ENCODE data around the gene DNAH8. TPM values are rescaled to one million over a fixed set of nuclear protein-coding genes. Genes with fewer than 3 reads are reported as not detected.

DNAH8 gene
- total RNA-seq, 1 donor from 2014 or later: not detected

DNA sequence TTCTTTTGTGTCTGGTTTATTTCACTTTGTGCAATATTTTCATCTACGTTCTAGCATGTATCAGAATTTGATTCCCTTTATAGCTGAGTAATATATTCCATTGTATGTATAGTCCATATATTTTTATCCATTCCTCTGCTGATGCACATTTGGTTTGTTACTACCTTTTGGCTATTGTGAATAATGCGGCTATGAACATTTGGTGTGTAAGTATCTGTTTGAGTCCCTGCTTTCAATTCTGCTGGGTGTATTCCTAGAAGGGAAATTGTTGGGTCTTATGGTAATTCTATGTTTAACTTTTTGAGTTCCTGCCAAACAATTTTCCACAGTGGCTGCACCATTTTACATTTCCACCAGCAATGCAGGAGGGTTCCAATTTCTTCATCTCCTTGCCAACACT, 52.4 kb downstream of the DNAH8 start:
- no peak for DNase-seq (ENCODE audit: low read depth)
- TF ChIP-seq, protein P1, sequence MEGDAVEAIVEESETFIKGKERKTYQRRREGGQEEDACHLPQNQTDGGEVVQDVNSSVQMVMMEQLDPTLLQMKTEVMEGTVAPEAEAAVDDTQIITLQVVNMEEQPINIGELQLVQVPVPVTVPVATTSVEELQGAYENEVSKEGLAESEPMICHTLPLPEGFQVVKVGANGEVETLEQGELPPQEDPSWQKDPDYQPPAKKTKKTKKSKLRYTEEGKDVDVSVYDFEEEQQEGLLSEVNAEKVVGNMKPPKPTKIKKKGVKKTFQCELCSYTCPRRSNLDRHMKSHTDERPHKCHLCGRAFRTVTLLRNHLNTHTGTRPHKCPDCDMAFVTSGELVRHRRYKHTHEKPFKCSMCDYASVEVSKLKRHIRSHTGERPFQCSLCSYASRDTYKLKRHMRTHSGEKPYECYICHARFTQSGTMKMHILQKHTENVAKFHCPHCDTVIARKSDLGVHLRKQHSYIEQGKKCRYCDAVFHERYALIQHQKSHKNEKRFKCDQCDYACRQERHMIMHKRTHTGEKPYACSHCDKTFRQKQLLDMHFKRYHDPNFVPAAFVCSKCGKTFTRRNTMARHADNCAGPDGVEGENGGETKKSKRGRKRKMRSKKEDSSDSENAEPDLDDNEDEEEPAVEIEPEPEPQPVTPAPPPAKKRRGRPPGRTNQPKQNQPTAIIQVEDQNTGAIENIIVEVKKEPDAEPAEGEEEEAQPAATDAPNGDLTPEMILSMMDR (conservative IDR thresholded peaks at IDR 0.05; ENCODE audit: low read depth, low read length): no peak
- no peak overlapping the region for H3K4me3 ChIP-seq (ENCODE audit: low read depth, low read length)

DNA sequence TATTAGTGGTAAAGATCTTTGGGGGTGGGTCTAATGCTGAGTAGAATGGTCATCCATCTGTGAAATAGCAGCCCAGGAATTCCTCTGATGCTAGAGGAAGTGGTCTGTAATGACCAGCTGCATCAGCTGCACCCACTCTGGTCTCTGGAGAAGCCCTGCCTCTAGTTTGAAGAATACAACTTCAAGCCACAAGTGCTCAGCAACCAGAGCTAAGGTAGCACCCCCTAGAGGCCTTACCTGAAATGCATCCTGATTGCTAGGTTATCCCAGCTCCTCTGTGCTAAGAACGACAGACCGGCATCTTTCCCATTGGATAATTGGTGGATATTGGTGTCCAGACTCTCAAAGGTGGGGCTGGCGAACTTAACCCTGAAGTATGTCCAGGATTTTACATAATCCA, 58.2 kb downstream of the DNAH8 start:
- TF ChIP-seq, protein P1 (conservative IDR thresholded peaks at IDR 0.05; ENCODE audit: low read depth, low read length): peak; percentile 72
- DNase-seq (ENCODE audit: low read depth): no peak
- H3K4me3 ChIP-seq (ENCODE audit: low read depth, low read length): no peak overlapping the region

DNA sequence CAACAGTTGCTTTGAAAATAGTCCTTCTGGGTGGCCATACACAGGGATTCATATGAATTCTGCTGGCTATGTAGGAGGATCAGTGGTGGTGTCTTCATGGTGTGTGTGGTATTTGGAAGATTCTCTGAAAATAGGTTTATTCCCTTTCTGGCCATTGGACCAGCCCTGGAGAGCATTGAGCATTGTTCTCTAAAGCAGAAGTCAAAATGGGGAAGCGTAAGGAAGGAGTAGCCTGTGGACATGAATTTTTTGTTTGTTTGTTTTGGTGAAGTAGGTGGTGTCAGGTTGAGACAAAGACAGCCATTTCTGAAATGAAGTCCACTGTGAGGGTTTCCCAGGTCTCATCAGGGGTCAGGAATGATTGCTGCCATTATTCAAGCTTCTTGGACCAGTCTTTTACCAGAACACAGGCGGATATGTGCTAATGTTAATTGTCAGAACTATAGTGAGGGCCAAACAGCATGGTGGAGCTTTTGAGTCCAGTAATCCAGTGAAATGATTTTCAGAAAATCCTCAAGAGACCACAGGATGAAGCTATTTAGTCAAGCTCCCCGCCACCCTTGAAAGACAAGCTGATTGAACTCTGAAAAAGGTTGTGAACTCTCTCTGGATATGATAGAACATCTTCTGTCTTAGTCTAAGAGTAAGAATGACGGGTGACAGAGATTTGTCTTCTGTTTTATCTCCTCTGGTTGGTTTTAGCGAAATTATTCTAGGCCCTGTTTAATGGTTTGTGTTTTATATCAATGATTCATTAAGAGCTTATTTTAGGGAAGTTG, 60.0 kb downstream of the DNAH8 start:
- no peak overlapping the region for H3K4me3 ChIP-seq (ENCODE audit: low read depth, low read length)
- TF ChIP-seq, protein P1 (conservative IDR thresholded peaks at IDR 0.05; ENCODE audit: low read depth, low read length): no peak
- DNase-seq (ENCODE audit: low read depth): no peak

DNA sequence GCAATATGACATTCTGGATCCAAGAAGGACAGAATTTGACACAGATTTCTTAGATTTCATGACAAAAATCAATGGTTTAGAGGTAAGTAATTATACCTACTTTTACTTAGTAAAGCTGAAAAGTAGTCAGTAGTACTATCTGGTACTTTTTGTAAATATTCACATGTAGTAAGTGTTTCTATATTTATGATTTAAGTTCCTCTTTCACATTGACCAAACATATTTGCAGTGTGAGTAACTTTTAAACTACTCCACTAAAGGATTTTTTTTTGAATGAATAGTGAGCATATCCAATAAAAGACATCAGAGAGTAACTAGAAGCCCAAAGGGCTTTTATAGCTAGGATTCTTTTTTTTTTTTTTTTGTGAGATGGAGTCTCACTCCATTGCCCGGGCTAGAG, 60.8 kb downstream of the DNAH8 start:
- TF ChIP-seq, protein P1 (conservative IDR thresholded peaks at IDR 0.05; ENCODE audit: low read depth, low read length): no peak
- no peak overlapping the region for H3K4me3 ChIP-seq (ENCODE audit: low read depth, low read length)
- DNase-seq (ENCODE audit: low read depth): no peak

DNA sequence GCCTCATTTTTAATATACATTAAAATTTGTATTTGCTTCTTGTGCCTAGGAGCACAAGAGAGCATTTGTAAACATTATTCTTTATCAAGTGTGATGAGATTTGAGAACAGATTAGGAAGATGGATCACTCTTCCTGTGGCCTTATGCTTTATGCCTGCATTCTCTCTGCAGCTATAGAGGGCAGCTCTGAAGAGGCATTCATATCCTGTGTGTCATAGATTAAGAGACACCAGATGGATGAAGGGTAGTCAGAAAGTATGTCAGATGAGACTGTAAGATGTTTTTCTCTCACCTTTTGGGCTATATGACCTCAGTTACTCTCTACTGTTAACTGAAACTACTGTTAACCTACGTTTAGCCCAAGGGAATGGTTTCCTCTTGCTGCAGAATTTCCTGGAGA, 61.4 kb downstream of the DNAH8 start:
- TF ChIP-seq, protein P1 (conservative IDR thresholded peaks at IDR 0.05; ENCODE audit: low read depth, low read length): no peak
- no peak for DNase-seq (ENCODE audit: low read depth)

DNA sequence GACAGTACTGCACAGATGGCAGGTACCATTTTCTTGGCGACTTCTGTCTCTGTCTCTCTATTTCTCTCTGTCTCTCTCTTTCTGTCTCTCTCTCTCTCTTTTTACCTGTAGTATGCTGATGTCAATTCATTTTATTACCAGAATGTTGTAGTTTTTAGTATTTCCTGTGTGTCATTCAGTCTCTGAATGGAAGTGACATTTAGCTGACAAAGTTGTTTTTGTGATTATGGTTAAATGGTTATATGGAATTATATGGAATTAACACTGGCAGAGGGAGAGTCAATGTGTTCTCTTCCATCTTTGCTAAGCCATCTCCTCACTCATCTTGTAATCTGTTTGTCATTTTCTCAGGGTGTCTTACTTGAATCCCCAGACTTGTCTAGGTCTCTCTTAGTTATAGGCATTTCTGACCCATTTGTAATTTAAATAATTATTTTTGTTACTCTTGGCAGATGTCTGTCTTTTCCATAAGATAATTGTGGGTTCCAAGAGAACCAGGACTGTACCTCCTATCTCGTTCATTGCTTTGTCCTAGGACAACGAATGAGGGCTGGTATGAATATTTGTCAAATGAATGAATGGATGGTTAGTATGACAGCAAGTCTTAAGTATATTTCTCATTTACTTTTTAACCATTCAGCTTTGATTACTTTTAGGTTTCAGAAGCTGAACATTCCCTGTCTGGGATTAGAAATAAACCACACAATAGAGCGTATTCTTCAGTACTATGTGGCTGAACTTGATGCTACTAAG, 64.4 kb downstream of the DNAH8 start:
- no peak overlapping the region for H3K4me3 ChIP-seq (ENCODE audit: low read depth, low read length)
- TF ChIP-seq, protein P1 (conservative IDR thresholded peaks at IDR 0.05; ENCODE audit: low read depth, low read length): no peak
- no peak for DNase-seq (ENCODE audit: low read depth)

More for the DNA sequence above, 61.4 kb downstream of the DNAH8 start:
- H3K4me3 ChIP-seq (ENCODE audit: low read depth, low read length): no peak overlapping the region
